Gastroesophageal sphincter (tissue), 4 donors: ENCODE data around the gene EPHA4. TPM values are rescaled to one million over a fixed set of nuclear protein-coding genes. Genes with fewer than 3 reads are reported as not detected.

Experiments used
- ATAC-seq: fragments of 150-250 bp; one replicate; pipeline ENCODE4 v1.9.1; 2016; ENCODE audit warnings: mild to moderate bottlenecking, moderate library complexity
- H3K27ac ChIP-seq, 4 donors: fragments of 200-600 bp; sonication (generic) in 3 of 4; 1 replicate in 3 of 4; 2 replicates in 1 of 4; pipeline ENCODE4 v1.5.1; 2016 to 2019
- H3K27me3 ChIP-seq: fragments of 200-600 bp; sonication (generic); one replicate; pipeline ENCODE4 v1.5.1; 2019
- H3K36me3 ChIP-seq, 2 donors: fragments of 200-600 bp; sonication (generic); one replicate each; pipeline ENCODE4 v1.5.1; 2019; ENCODE audit warnings: control low read depth in 1 of 2
- H3K4me1 ChIP-seq, 3 donors: fragments of 200-600 bp; sonication (generic); 1 replicate in 2 of 3; 2 replicates in 1 of 3; pipeline ENCODE4 v1.5.1; 2016 to 2019; ENCODE audit warnings: control low read depth in 2 of 3
- H3K4me3 ChIP-seq, 2 donors: fragments of 200-600 bp; sonication (generic); one replicate each; pipeline ENCODE4 v1.5.1; 2019; ENCODE audit warnings: mild to moderate bottlenecking in 1 of 2, moderate library complexity in 1 of 2
- H3K9me3 ChIP-seq, 3 donors: fragments of 200-600 bp; sonication (generic); one replicate each; pipeline ENCODE4 v1.5.1; 2017 to 2019; ENCODE audit warnings: control low read depth in 2 of 3
- EP300 ChIP-seq: sonication (generic); formaldehyde crosslinking; IDR thresholded peaks from one replicate; pipeline ENCODE4 v1.6.1; 2017; ENCODE audit warnings: antibody characterized with exemption, mild to moderate bottlenecking
- POLR2A ChIP-seq, 2 donors: fragments of 450-650 bp; IDR thresholded peaks; one replicate each; pipeline ENCODE4 v1.6.1; 2017; ENCODE audit warnings: antibody characterized with exemption in 2 of 2, mild to moderate bottlenecking in 2 of 2, moderate library complexity in 1 of 2
- POLR2AphosphoS5 ChIP-seq: sonication (generic); formaldehyde crosslinking; IDR thresholded peaks from one replicate; pipeline ENCODE4 v1.6.1; 2017; ENCODE audit warnings: antibody characterized with exemption
- WGBS, 2 donors: methylation state at CpG; one replicate each; pipeline ENCODE4 v1.1.5; 2018; ENCODE audit warnings: low coverage in 1 of 2; 5-methylcytosine and 5-hydroxymethylcytosine counted together
- total RNA-seq, 4 donors: library from RNA; depleted of rRNA; stranded (reverse); fragments of >200 nt; gene quantifications; one replicate each; pipeline ENCODE4 v1.1.0, GENCODE V29; 2016
- TF ChIP-seq, protein P1 (sequence below), 4 experiments: fragments of 200-600 bp in 2 of 4; fragments of 450-650 bp in 2 of 4; sonication (generic) in 1 of 4; IDR thresholded peaks; one replicate each; pipeline ENCODE4 v1.5.1; 2017 to 2019; ENCODE audit warnings: antibody characterized with exemption in 4 of 4, mild to moderate bottlenecking in 2 of 4, moderate library complexity in 2 of 4

The EPHA4 gene
- total RNA-seq, 4 donors from 2014 or later = 21.3 to 41.2 (median 31.6) TPM

DNA sequence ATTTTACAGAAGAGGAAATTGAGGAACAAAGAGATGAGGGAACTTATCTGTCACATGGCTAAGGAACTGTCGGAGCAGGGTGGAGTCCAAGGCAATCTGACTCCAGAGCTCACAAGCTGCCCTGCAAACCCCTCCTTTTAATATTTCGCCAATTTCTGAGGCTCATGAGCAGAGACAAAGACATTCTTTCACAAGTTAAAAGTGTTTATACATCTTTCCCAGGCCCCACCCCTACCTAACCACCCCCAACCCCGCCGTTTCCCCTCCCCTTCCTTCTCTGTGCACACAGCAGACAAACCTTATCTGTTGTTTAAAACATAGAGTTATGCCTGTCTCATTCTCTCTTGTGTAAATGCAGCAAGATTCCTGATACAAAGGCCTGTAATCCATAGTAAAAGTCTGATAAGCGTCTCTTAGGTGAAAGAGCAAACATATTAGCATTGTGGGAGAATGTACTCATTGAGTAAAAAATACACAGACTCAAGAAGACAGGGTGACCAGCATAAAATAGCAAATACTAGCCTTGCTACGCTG, 44.3 kb downstream of the EPHA4 start:
- H3K27me3 ChIP-seq = no peaks in the 10 kb centered on the region
- no peak overlapping the region for H3K4me3 ChIP-seq
- peak overlapping the region in 2 of 4 donors; percentile 0 to 1 for H3K27ac ChIP-seq
- TF ChIP-seq POLR2AphosphoS5 = no peak
- TF ChIP-seq POLR2A (IDR thresholded peaks at IDR 0.05) = no peak
- TF ChIP-seq, protein P1, sequence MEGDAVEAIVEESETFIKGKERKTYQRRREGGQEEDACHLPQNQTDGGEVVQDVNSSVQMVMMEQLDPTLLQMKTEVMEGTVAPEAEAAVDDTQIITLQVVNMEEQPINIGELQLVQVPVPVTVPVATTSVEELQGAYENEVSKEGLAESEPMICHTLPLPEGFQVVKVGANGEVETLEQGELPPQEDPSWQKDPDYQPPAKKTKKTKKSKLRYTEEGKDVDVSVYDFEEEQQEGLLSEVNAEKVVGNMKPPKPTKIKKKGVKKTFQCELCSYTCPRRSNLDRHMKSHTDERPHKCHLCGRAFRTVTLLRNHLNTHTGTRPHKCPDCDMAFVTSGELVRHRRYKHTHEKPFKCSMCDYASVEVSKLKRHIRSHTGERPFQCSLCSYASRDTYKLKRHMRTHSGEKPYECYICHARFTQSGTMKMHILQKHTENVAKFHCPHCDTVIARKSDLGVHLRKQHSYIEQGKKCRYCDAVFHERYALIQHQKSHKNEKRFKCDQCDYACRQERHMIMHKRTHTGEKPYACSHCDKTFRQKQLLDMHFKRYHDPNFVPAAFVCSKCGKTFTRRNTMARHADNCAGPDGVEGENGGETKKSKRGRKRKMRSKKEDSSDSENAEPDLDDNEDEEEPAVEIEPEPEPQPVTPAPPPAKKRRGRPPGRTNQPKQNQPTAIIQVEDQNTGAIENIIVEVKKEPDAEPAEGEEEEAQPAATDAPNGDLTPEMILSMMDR (IDR thresholded peaks at IDR 0.05) = no peak
- TF ChIP-seq EP300 = no peak
- no peaks in the 10 kb centered on the region for H3K9me3 ChIP-seq
- peaks cover 0 to 17% (median 0%) of the 10 kb centered on the region in 3 donors for H3K4me1 ChIP-seq
- 43 to 52% methylated on average over 4 to 6 of the region's 6 CpGs for WGBS, 2 donors
- no peak for ATAC-seq
- H3K36me3 ChIP-seq = no peaks in the 10 kb centered on the region

DNA sequence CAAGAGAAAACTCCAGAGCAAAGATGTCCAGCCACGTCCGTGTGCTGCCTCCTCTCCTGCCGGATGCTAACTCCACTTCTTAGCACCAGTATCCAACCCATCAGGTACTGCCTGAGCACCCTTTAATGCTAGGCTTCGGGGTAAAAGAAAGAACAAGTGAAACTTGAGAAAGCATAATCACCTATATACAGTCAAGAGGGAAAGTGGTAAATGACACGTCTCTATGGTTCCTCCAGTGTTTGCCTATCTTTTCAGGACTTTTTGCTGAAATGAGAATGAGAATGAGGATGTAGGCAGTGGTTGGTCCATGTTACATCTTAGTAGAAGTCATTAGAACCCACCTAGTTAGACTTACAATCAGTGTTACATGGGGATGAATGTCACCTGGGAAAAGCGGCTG, 47.9 kb downstream of the EPHA4 start:
- Histone ChIP-seq H3K4me1 (peaks cover 0 to 6% (median 0%) of the 10 kb centered on the region in 3 donors), H3K4me3 (no peak overlapping the region), H3K36me3 (no peaks in the 10 kb centered on the region), H3K9me3 (no peaks in the 10 kb centered on the region), H3K27ac (no peak overlapping the region), H3K27me3 (no peaks in the 10 kb centered on the region)
- TF ChIP-seq POLR2AphosphoS5 = no peak
- TF ChIP-seq, protein P1 (IDR thresholded peaks at IDR 0.05) = no peak
- 86 to 89% methylated on average over 6 of the region's 6 CpGs for WGBS, 2 donors
- no peak for ATAC-seq

DNA sequence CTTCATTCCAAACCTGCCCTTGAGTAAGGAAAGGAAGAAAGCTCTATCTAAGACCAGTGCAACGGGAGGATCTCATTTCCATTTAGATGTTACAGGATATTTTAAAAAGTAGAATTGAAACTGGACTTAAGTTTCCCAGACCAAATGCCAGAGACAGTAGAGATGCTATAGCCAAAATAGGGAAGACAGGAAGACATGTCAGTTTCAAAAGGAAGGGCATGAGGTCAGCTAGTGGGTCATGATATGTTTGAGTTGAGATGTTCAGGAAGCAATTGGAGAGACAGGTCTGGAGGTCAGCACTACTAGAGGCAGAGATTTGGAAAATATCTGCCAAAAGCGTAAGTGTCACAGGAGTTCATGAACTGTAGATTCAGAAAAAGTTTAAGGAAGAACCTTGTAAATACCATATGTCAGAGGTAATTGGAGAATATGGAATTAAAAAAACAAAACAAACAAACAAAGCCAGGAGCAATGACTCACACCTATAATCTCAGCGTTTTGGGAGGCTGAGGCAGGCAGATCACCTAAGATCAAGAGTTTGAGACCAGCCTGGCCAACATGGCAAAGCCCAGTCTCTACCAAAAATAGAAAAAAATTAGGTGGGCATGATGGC, 50.8 kb downstream of the EPHA4 start:
- Histone ChIP-seq H3K27ac (no peak overlapping the region), H3K9me3 (no peaks in the 10 kb centered on the region), H3K4me3 (no peak overlapping the region), H3K36me3 (no peaks in the 10 kb centered on the region), H3K27me3 (no peaks in the 10 kb centered on the region), H3K4me1 (peaks cover 0 to 26% (median 0%) of the 10 kb centered on the region in 3 donors)
- ATAC-seq = no peak
- no peak for TF ChIP-seq EP300
- TF ChIP-seq, protein P1 (IDR thresholded peaks at IDR 0.05) = no peak
- TF ChIP-seq POLR2AphosphoS5 = no peak
- no peak for TF ChIP-seq POLR2A (IDR thresholded peaks at IDR 0.05)
- WGBS, 2 donors = 77 to 86% methylated on average over 2 to 3 of the region's 3 CpGs

DNA sequence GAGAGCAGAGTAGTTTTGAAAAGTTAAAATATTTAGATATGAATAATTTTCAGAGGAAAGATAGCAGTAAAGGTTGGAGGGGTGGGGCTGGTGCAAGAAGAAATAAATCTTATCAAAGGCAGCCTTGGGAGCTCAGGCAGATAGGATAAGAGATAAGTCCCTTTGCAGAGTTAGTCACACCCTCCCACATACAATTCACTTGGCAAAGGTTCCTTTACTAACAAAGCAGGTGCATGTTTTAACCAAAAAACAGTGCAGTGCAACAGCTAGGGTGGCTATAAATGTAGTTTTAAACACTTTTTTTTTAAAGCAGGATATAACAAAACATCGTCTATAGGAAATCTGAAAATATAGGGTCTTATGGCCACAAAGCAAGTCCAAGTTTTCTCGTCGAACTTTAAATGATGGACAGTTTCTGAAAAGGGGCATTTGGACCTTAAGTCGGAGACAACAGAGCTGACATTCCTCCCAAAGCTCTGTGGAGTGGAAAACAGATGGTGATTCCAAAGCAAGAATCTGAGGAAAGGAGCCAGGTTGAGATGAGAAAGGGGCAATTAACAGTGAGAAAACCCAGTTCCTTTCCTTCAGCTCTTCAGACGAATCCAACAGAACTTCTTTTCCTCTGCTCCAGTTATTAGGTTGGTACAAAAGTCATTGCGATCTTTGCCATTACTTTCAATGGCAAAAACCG, 53.0 kb downstream of the EPHA4 start:
- Histone ChIP-seq H3K36me3 (no peaks in the 10 kb centered on the region), H3K4me1 (peaks cover 0 to 31% (median 0%) of the 10 kb centered on the region in 3 donors), H3K27ac (no peak overlapping the region), H3K27me3 (no peaks in the 10 kb centered on the region), H3K4me3 (no peak overlapping the region), H3K9me3 (no peaks in the 10 kb centered on the region)
- 63 to 72% methylated on average over 5 to 6 of the region's 7 CpGs for WGBS, 2 donors
- TF ChIP-seq POLR2A (IDR thresholded peaks at IDR 0.05) = no peak
- no peak for ATAC-seq

DNA sequence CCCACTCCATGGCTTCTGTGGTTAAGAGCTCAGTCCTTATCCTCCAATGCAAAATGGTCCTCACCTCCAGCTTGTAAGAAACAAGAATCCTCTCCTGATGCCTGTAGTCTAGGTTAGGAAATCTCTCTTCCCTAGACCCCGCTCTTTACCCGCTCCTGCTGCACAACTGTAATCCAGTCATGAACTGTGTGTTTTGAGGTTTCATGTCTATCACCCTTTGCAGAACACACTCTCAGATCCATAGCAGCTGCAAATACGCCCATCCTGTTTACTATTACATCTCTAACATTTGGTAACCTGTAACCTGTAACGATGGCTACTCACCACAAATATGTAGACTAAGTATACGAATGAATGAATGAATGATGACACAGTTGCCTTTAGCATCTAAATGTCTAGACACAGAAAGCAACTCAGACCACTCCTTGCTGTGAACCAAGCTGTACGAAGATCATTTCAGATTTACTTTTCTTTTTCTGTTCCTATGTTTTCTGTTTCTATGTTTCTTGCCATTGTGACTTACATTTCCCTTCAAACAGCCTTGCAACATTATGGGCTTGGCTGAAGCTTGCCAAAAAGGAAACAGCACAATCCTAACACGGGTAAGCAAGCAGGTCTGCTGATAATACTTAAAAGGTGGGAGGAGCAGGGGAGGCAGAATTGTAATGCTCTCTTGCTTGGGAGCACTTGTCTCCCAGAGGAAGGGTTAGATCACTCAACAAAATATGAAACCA, 53.7 kb downstream of the EPHA4 start:
- Histone ChIP-seq H3K27ac (no peak overlapping the region), H3K4me3 (no peak overlapping the region), H3K9me3 (no peaks in the 10 kb centered on the region), H3K27me3 (no peaks in the 10 kb centered on the region), H3K36me3 (no peaks in the 10 kb centered on the region), H3K4me1 (peaks cover 0 to 36% (median 0%) of the 10 kb centered on the region in 3 donors)
- 80 to 90% methylated on average over 5 to 7 of the region's 7 CpGs for WGBS, 2 donors
- ATAC-seq = no peak
- TF ChIP-seq POLR2A (IDR thresholded peaks at IDR 0.05) (no peak), POLR2AphosphoS5 (no peak), EP300 (no peak)
- TF ChIP-seq, protein P1 (IDR thresholded peaks at IDR 0.05) = no peak
